HepG2 (cell line): ENCODE data around the gene GCG. TPM values are rescaled to one million over a fixed set of nuclear protein-coding genes. Genes with fewer than 3 reads are reported as not detected.
A peak's percentile ranks its signal among the peaks of the same experiment; 100 is the strongest.

Experiments
- CEBPG ChIP-seq: IDR thresholded peaks from 2 replicates; pipeline ENCODE4 v1.6.1; 2016
- HNRNPL ChIP-seq: fragments of 200-400 bp; formaldehyde crosslinking; IDR thresholded peaks from 2 replicates; pipeline ENCODE4 v1.6.1; 2017; ENCODE audit warnings: mild to moderate bottlenecking, low read depth, low read length
- NCOR1 ChIP-seq: fragments of 200-600 bp; sonication (generic); IDR thresholded peaks from 2 replicates; pipeline ENCODE4 v1.7.0; 2017; ENCODE audit warnings: antibody characterized with exemption, low read length, borderline replicate concordance
- NFE2L2 ChIP-seq: fragments of 150-350 bp; IDR thresholded peaks from 2 replicates; pipeline ENCODE4 v1.6.1; 2014; ENCODE audit warnings: low read length
- PCBP2 ChIP-seq: fragments of 200-400 bp; formaldehyde crosslinking; optimal IDR thresholded peaks from 2 replicates; pipeline ENCODE3; 2018; ENCODE audit warnings: low read length, low read depth; ENCODE audit not compliant: poor library complexity, severe bottlenecking
- RBAK ChIP-seq: sonication (generic); formaldehyde crosslinking; IDR thresholded peaks from 2 replicates; pipeline ENCODE4 v1.5.1; 2020; ENCODE audit warnings: mild to moderate bottlenecking, missing genetic modification reagents
- REL ChIP-seq: sonication (generic); formaldehyde crosslinking; conservative IDR thresholded peaks from 2 replicates; pipeline ENCODE4 v1.8.0; 2022; ENCODE audit warnings: mild to moderate bottlenecking, missing genetic modification reagents, moderate library complexity
- ZNF205 ChIP-seq: IDR thresholded peaks from 2 replicates; pipeline ENCODE4 v1.6.1; 2018; ENCODE audit warnings: missing biosample characterization, missing genetic modification reagents
- ZNF367 ChIP-seq: sonication (generic); formaldehyde crosslinking; IDR thresholded peaks from 2 replicates; pipeline ENCODE4 v1.4.0; 2020; ENCODE audit warnings: missing genetic modification reagents, borderline replicate concordance
- ZNF496 ChIP-seq: sonication (generic); formaldehyde crosslinking; IDR thresholded peaks from 2 replicates; pipeline ENCODE4 v1.8.1; 2023; ENCODE audit warnings: mild to moderate bottlenecking, moderate library complexity, missing genetic modification reagents; ENCODE audit not compliant: insufficient replicate concordance
- ZNF589 ChIP-seq: sonication (generic); formaldehyde crosslinking; conservative IDR thresholded peaks from 2 replicates; pipeline ENCODE4 v1.8.0; 2022; ENCODE audit warnings: mild to moderate bottlenecking, moderate library complexity, missing genetic modification reagents
- ZNF652 ChIP-seq: IDR thresholded peaks from 2 replicates; pipeline ENCODE4 v1.6.1; 2016; ENCODE audit warnings: low read depth, borderline replicate concordance
- ZNF883 ChIP-seq: sonication (generic); formaldehyde crosslinking; IDR thresholded peaks from 2 replicates; pipeline ENCODE4 v1.5.1; 2020; ENCODE audit warnings: mild to moderate bottlenecking, missing genetic modification reagents; ENCODE audit errors: not compliant biosample characterization
- ZSCAN9 ChIP-seq: IDR thresholded peaks from 2 replicates; pipeline ENCODE4 v1.6.1; 2016; ENCODE audit warnings: borderline replicate concordance
- polyA plus RNA-seq, 8 experiments: library from polyadenylated mRNA; depleted of rRNA in 3 of 8; stranded (reverse) in 7 of 8; unstranded in 1 of 8; fragments of >200 nt; fragmentation: Illumina TruSeq in 4 of 8; extraction: Trizol in 4 of 8; gene quantifications; 2 replicates each; pipeline versions ENCODE4 v1.2.1 to v1.2.3, GENCODE V29; 2011 to 2016; ENCODE audit warnings: low read depth in 4 of 8, missing spikeins in 1 of 8, mixed read lengths in 1 of 8; ENCODE audit not compliant: insufficient read depth in 1 of 8
- total RNA-seq, 5 experiments: library from RNA; depleted of rRNA; stranded (reverse); fragments of >200 nt; fragmentation: Illumina TruSeq; extraction: Trizol; gene quantifications; 2 replicates each; pipeline ENCODE4 v1.2.3, GENCODE V29; 2016; ENCODE audit warnings: low read depth in 1 of 5
- TF ChIP-seq, protein P1 (sequence below): sonication (generic); formaldehyde crosslinking; IDR thresholded peaks from 2 replicates; pipeline ENCODE4 v1.8.0; 2022; ENCODE audit warnings: missing genetic modification reagents, low read depth, mild to moderate bottlenecking, borderline replicate concordance
- TF ChIP-seq, protein P2 (sequence below): sonication (generic); formaldehyde crosslinking; IDR thresholded peaks from 2 replicates; pipeline ENCODE4 v1.8.0; 2022; ENCODE audit warnings: mild to moderate bottlenecking, missing genetic modification reagents, borderline replicate concordance
- TF ChIP-seq, protein P3 (sequence below): sonication (generic); formaldehyde crosslinking; IDR thresholded peaks from one replicate; pipeline ENCODE4 v1.5.1; 2020; ENCODE audit warnings: mild to moderate bottlenecking, missing genetic modification reagents; ENCODE audit errors: not compliant biosample characterization
- TF ChIP-seq, protein P4 (sequence below): sonication (generic); formaldehyde crosslinking; IDR thresholded peaks from 2 replicates; pipeline ENCODE4 v1.4.0; 2020; ENCODE audit warnings: missing genetic modification reagents

The GCG gene
- total and polyA plus RNA-seq, 2 of the 13 experiments (the other 11 are each of a cell fraction or from before 2014, with no cell fraction given), result not detected

DNA sequence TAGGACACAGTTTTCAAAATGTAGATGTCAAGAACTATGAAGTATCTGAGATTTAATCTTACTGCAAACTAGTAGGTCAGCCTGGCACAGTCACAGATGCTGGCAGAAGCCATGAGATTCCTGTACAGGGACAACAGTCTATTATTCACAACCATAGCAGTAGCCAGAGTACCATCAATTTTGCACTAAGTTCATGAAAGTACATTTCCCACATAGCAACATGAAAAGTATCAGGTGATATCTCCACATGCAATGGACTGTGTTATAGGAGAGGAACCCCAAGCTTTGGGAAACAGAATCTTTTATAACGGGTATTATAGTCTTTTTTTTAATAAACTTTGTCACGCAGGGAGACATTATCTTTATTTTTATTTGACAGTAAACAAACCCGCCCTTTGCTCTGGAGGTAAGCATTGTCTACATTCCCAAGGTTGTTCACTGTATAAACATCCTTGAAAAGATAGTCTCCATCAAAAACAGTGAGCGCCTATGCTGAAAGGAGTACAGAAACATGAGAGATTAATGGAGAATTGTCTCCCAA is 44.6 kb downstream of the GCG start (continued):
- TF ChIP-seq PCBP2, result no peak
- TF ChIP-seq, protein P1, sequence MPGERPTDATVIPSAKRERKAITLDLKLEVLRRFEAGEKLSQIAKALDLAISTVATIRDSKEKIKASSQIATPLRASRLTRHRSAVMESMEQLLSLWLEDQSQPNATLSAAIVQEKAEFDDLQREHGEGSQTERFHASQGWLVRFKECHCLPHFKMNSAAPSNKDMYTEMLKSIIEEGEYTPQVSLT (CRISPR knock-in tag), result no peak
- TF ChIP-seq ZNF652 (CRISPR knock-in tag), result no peak
- 0 out of 2 replicates have a peak, but pooled peaks have one; percentile 32 for TF ChIP-seq ZNF367 (CRISPR knock-in tag)
- no peak for TF ChIP-seq ZNF496
- peak; percentile 79; the same call in 1 of the 2 replicates for TF ChIP-seq NCOR1
- no peak for TF ChIP-seq REL (CRISPR knock-in tag)
- TF ChIP-seq, protein P2, sequence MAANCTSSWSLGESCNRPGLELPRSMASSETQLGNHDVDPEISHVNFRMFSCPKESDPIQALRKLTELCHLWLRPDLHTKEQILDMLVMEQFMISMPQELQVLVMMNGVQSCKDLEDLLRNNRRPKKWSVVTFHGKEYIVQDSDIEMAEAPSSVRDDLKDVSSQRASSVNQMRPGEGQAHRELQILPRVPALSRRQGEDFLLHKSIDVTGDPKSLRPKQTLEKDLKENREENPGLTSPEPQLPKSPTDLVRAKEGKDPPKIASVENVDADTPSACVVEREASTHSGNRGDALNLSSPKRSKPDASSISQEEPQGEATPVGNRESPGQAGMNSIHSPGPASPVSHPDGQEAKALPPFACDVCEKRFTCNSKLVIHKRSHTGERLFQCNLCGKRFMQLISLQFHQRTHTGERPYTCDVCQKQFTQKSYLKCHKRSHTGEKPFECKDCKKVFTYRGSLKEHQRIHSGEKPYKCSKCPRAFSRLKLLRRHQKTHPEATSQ (CRISPR knock-in tag), result no peak
- no peak for TF ChIP-seq ZNF883 (CRISPR knock-in tag)
- no peak for TF ChIP-seq RBAK (CRISPR knock-in tag)
- 0 out of 2 replicates have a peak, but pooled peaks have one; percentile 36 for TF ChIP-seq HNRNPL
- TF ChIP-seq CEBPG (CRISPR knock-in tag), result peak; percentile 39; the same call in 1 of the 2 replicates
- no peak for TF ChIP-seq NFE2L2
- TF ChIP-seq ZSCAN9 (CRISPR knock-in tag), result no peak
- no peak for TF ChIP-seq ZNF589 (CRISPR knock-in tag)
- TF ChIP-seq, protein P3, sequence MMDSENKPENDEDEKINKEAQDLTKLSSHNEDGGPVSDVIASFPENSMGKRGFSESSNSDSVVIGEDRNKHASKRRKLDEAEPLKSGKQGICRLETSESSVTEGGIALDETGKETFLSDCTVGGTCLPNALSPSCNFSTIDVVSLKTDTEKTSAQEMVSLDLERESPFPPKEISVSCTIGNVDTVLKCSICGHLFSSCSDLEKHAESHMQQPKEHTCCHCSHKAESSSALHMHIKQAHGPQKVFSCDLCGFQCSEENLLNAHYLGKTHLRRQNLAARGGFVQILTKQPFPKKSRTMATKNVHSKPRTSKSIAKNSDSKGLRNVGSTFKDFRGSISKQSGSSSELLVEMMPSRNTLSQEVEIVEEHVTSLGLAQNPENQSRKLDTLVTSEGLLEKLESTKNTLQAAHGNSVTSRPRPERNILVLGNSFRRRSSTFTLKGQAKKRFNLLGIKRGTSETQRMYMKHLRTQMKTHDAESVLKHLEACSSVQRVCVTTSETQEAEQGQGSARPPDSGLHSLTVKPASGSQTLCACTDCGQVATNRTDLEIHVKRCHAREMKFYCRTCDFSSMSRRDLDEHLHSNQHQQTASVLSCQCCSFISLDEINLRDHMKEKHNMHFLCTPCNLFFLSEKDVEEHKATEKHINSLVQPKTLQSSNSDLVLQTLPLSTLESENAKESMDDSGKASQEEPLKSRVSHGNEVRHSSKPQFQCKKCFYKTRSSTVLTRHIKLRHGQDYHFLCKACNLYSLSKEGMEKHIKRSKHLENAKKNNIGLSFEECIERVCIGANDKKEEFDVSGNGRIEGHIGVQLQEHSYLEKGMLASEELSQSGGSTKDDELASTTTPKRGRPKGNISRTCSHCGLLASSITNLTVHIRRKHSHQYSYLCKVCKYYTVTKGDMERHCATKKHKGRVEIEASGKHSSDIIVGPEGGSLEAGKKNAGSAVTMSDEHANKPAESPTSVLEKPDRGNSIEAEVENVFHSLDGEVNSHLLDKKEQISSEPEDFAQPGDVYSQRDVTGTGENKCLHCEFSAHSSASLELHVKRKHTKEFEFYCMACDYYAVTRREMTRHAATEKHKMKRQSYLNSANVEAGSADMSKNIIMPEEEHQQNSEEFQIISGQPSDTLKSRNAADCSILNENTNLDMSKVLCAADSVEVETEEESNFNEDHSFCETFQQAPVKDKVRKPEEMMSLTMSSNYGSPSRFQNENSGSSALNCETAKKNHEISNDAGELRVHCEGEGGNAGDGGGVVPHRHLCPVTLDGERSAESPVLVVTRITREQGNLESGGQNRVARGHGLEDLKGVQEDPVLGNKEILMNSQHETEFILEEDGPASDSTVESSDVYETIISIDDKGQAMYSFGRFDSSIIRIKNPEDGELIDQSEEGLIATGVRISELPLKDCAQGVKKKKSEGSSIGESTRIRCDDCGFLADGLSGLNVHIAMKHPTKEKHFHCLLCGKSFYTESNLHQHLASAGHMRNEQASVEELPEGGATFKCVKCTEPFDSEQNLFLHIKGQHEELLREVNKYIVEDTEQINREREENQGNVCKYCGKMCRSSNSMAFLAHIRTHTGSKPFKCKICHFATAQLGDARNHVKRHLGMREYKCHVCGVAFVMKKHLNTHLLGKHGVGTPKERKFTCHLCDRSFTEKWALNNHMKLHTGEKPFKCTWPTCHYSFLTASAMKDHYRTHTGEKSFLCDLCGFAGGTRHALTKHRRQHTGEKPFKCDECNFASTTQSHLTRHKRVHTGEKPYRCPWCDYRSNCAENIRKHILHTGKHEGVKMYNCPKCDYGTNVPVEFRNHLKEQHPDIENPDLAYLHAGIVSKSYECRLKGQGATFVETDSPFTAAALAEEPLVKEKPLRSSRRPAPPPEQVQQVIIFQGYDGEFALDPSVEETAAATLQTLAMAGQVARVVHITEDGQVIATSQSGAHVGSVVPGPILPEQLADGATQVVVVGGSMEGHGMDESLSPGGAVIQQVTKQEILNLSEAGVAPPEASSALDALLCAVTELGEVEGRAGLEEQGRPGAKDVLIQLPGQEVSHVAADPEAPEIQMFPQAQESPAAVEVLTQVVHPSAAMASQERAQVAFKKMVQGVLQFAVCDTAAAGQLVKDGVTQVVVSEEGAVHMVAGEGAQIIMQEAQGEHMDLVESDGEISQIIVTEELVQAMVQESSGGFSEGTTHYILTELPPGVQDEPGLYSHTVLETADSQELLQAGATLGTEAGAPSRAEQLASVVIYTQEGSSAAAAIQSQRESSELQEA (CRISPR knock-in tag), result no peak
- no peak for TF ChIP-seq ZNF205
- TF ChIP-seq, protein P4, sequence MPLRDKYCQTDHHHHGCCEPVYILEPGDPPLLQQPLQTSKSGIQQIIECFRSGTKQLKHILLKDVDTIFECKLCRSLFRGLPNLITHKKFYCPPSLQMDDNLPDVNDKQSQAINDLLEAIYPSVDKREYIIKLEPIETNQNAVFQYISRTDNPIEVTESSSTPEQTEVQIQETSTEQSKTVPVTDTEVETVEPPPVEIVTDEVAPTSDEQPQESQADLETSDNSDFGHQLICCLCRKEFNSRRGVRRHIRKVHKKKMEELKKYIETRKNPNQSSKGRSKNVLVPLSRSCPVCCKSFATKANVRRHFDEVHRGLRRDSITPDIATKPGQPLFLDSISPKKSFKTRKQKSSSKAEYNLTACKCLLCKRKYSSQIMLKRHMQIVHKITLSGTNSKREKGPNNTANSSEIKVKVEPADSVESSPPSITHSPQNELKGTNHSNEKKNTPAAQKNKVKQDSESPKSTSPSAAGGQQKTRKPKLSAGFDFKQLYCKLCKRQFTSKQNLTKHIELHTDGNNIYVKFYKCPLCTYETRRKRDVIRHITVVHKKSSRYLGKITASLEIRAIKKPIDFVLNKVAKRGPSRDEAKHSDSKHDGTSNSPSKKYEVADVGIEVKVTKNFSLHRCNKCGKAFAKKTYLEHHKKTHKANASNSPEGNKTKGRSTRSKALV (CRISPR knock-in tag), result 0 out of 2 replicates have a peak, but pooled peaks have one; percentile 37
